Measurements from ENCODE around the gene PRLH.

PRLH gene

DNA sequence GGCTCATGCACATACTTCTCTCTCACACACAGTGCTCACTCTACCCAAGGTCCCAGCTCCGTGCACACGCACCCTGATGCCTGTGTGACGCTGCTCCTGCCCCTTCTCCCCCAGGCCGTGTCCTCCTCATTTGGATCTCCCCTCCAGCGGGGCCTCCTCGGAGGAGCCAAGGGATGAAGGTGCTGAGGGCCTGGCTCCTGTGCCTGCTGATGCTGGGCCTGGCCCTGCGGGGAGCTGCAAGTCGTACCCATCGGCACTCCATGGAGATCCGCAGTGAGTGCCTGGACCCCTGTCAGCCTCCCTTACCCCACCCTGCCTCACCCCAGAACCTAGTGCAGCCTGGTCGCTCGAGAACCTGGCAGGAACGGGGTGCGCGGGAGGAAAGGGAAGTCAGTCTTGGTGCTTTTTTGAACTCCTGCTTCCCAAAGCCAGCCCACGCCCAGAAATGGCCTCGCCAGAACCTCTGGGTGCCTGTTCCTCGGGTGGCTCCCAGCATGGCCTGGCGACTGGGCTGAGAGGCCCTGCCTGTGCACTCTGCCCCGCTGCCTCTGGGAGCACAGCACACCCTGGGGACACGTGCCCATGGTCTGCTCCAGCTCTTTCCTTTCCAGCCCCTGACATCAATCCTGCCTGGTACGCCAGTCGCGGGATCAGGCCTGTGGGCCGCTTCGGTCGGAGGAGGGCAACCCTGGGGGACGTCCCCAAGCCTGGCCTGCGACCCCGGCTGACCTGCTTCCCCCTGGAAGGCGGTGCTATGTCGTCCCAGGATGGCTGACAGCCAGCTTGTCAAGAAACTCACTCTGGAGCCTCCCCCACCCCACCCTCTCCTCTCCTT, at the start of gene PRLH:
Gene PRLH (plus strand): TSS at position 174 of the 835 bp plus-strand sequence. CDS start 0 bp downstream, at position 174.
- DNase-seq = no peak

DNA sequence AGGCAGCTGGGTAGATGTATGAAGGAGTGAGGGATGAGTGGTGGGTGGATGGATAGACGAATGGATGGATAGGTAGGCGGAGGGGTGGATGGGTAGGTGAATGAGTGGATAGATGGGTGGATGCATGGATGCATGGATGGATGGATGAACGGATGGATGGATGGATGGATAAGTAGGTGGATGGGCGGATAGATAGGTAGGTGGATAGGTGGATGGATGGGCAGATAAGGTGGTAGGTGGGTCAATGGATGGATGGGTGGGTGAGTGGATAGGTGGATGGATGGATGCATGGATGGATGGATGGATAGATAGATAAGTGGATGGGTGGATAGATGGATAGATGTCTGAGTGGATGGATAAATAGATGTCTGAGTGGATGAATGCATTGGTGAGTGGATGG, 49.2 kb upstream of the PRLH start:
- no peak for DNase-seq

DNA sequence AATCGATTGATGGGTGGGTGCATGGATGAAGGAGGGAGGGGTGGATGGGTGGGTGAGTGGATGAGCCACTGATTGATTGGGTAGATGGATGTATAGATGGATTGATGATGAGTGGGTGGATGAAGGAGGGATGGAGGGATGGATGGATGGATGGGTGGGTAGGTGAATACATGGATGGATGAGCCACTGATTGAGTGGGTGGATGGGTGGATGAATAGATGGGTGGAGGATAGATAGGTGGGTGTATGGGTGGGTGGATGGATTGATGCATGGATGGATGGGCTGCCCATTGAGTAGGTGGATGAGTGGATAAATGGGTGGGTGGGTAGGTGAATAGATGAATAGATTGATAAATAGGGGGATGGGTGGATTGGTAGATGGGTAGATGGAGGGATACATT, 48.4 kb upstream of the PRLH start:
- no peak for DNase-seq

- DNase-seq = no peak
Observed at GRCh38 chr2:237519506-237520245, 46.7 kb upstream of the PRLH start.

DNA sequence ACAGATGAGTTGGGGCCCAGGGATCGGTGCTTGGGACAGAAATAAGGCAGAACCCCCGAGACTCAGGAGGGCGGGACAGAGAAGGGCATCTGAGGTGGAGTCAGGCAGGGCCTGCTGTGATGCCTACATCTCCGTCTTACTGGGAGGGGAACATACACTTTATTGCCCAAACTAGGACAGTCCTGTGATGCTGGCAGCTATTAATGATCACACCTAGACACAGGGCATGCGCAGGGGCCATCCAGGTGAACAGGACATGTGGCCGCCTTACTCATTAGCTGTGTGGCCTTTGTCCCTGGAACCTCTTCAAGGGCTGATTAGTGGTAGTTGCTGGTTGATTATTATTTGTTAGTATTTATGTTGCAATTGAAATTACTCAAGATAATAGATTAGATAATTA, 46.1 kb upstream of the PRLH start:
- no peak for DNase-seq

- DNase-seq = no peak
Observed at GRCh38 chr2:237524631-237525030, 41.7 kb upstream of the PRLH start.

- no peak for DNase-seq
Observed at GRCh38 chr2:237525559-237526157, 40.7 kb upstream of the PRLH start.

DNA sequence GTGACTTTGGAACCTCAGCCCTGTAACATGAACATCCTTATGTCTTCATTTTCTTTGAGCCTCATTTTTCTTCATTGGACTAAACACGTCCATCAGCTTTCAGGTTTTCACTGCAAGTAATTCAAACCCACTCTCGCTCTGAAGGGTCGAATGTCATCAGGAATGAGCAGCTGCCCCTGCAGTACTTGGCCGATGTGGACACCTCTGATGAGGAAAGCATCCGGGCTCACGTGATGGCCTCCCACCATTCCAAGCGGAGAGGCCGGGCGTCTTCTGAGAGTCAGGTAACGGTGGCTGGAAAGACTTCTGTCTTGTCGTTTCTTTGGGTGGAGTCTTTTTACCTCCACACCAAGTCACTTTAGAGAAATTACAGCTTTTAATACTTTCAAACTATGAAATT, 39.1 kb upstream of the PRLH start:
- no peak for DNase-seq

GRCh38 chr2:237527766-237528165, 38.6 kb upstream of the PRLH start:
- DNase-seq = no peak

GRCh38 chr2:237529452-237530402, 36.6 kb upstream of the PRLH start:
- DNase-seq = no peak

GRCh38 chr2:237530472-237531433, 35.6 kb upstream of the PRLH start:
- no peak for DNase-seq

GRCh38 chr2:237532160-237532559, 34.2 kb upstream of the PRLH start:
- DNase-seq = no peak

- DNase-seq = no peak
Observed at GRCh38 chr2:237533668-237534161, 32.7 kb upstream of the PRLH start.

GRCh38 chr2:237534380-237534779, 32.0 kb upstream of the PRLH start:
- DNase-seq = no peak

DNA sequence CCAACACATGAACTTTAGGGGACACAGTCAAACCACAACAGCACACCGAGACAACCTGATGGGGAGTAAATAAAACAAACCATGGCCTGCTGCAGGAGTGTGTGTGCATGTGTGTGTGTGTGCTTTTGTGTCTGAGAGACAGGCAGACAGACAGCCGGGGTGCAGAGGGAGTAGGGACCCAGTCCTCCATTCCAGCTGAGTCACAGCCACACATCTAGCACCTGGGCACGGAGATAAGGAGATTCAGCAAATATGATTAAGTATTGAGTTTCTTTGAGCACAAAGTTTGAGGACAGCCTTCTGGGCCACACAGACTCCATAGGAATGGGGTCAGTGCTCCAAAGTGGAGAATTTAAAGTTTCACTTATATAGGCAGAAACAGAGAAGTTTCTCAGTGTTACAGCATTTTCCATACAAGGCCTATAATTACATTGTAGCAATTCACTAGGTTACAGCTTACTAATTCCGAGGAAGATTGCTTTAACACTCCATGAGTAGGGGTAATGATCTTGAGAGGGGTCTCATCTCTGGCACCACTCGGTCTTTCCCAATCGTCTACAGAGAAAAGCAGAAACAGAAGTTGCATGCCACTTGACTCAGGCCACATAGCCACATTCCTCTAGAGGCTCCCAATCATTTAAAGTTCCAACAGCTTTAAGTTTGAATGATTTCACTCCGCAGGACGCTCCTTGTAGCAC, 30.8 kb upstream of the PRLH start:
- peak; percentile 46 for DNase-seq

GRCh38 chr2:237536083-237536415, 30.3 kb upstream of the PRLH start:
- no peak for DNase-seq

DNA sequence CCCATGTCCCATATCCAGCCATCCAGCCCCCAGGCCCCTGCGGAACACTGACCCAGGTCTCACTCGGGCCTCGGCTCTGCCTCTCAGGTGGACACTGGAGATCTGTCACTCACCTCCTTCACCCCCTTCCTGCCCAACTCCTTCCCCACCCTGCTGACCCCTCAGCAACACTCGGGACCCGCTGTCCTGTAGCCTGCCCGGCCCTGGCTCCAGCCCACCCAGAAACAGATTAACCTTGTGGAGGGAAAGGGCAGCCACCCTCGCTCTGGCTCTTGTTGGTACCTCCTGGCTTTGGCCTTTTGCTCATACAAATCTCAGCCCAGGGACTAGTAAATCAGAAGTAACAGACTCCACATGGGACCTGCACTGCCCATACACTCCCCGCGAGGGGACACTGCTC, 29.8 kb upstream of the PRLH start:
- no peak for DNase-seq

- no peak for DNase-seq
Observed at GRCh38 chr2:237538001-237538720, 28.2 kb upstream of the PRLH start.

DNA sequence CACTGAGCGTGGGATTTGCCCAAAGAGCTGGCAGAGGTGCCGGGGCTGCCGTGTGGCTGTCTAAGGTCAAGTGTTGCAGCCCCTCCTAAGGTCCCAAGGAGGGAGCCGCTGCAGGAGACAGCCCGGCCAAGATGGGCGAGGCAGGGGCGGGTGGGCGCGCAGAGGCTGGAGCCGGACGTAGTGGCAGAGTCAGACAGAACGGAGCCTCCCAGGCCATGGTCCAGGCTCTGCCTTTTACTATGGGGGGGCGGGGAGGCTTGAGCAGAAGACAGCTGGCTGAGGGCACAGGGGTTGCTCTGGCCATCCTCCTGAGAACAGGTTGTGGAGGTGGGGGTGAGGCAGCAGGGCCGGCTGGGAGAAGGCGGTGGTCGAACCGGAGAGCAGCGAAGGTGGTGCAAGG, 27.5 kb upstream of the PRLH start:
- DNase-seq = no peak

DNA sequence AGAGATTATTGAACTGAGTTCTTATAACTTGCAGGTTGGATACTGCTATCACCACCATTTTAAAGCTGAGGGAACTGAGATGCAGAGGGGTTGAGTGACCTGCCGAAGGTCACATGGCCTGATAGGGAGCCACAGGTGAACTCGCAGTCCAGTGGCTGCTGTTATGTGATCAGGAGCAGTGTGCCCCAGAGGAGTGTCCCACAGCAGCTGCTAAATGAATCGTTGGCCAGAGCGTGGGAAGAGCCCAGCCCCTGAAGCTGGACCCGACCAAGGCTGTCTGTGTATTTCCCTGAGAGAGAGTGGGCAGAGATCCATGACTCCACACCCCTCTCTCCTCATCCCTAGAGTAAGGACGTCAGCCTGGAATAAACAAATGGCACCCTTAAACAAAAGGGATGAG, 26.7 kb upstream of the PRLH start:
- DNase-seq = no peak

Measured in hematopoietic multipotent progenitor cell treated with erythropoietin and hydrocortisone succinate and interleukin-3 and kit ligand, for 4 days (in vitro differentiated cells).